Natural killer cell (primary cell): ENCODE results near the gene PHYH. TPM values are rescaled to one million over a fixed set of nuclear protein-coding genes. Genes with fewer than 3 reads are reported as not detected.
A peak's percentile ranks its signal among the peaks of the same experiment; 100 is the strongest.

Experiments
- ATAC-seq, 3 donors: fragments of 150-1000 bp in 2 of 3; fragments of 200-7000 bp in 1 of 3; cut with Tn5 transposase; 1 replicate in 1 of 3; 2 replicates in 2 of 3; pipeline ENCODE4 v1.10.0; 2021; ENCODE audit warnings: mild to moderate bottlenecking in 2 of 3, moderate library complexity in 2 of 3
- DNase-seq, 2 donors: peaks; one replicate each; pipeline versions ENCODE4 v3.0.0 to v3.0.0-alpha.2; 2013 to 2021; ENCODE audit warnings: mixed read lengths in 1 of 2
- H3K27ac ChIP-seq: one replicate; pipeline ENCODE4 v1.5.1; 2013; ENCODE audit warnings: mild to moderate bottlenecking, low read length
- H3K27me3 ChIP-seq: one replicate; pipeline ENCODE4 v1.6.1; 2013; ENCODE audit warnings: low read length; ENCODE audit not compliant: control insufficient read depth, insufficient read depth
- H3K36me3 ChIP-seq: one replicate; pipeline ENCODE4 v1.6.1; 2013; ENCODE audit warnings: low read length; ENCODE audit not compliant: control insufficient read depth, insufficient read depth
- H3K4me1 ChIP-seq: one replicate; pipeline ENCODE4 v1.6.1; 2013; ENCODE audit warnings: low read length; ENCODE audit not compliant: control insufficient read depth, insufficient read depth
- H3K4me3 ChIP-seq: one replicate; pipeline ENCODE4 v1.5.1; 2013; ENCODE audit warnings: low read length
- H3K9me3 ChIP-seq: one replicate; pipeline ENCODE4 v1.6.1; 2013; ENCODE audit warnings: low read length; ENCODE audit not compliant: control insufficient read depth, insufficient read depth
- H3K27ac Mint-ChIP-seq, 2 donors: one replicate each; pipeline ENCODE4 v1.8.0; 2022; ENCODE audit warnings: mild to moderate bottlenecking in 2 of 2, mixed read lengths in 2 of 2, moderate library complexity in 1 of 2
- H3K27me3 Mint-ChIP-seq, 2 donors: one replicate each; pipeline ENCODE4 v1.8.0; 2022; ENCODE audit warnings: low read depth in 2 of 2, mixed read lengths in 2 of 2
- H3K36me3 Mint-ChIP-seq: one replicate; pipeline ENCODE4 v1.8.0; 2022; ENCODE audit warnings: mixed read lengths
- H3K4me1 Mint-ChIP-seq, 2 donors: one replicate each; pipeline ENCODE4 v1.8.0; 2022; ENCODE audit warnings: mixed read lengths in 2 of 2
- H3K4me3 Mint-ChIP-seq: one replicate; pipeline ENCODE4 v1.8.0; 2022; ENCODE audit warnings: mild to moderate bottlenecking, moderate library complexity, mixed read lengths
- H3K9me3 Mint-ChIP-seq, 2 donors: one replicate each; pipeline ENCODE4 v1.8.0; 2022; ENCODE audit warnings: mixed read lengths in 2 of 2
- WGBS: methylation state at CpG from one replicate; pipeline ENCODE4 v1.1.7; 2013; ENCODE audit warnings: missing lambda C conversion rate; ENCODE audit not compliant: insufficient coverage; 5-methylcytosine and 5-hydroxymethylcytosine counted together
- intact Hi-C: fragments of 100-400 bp; cut with micrococcal nuclease; formaldehyde crosslinking; loops from one replicate; pipeline ENCODE4 v1.14.2; 2022
- total RNA-seq, 4 donors: library from RNA; stranded (reverse); fragments of 120-200 nt in 1 of 4; gene quantifications; one replicate each; pipeline versions ENCODE4 v1.2.3 to v1.2.4, GENCODE V29; 2013 to 2022
- TF ChIP-seq, protein P1 (sequence below): fragments of 200-600 bp; IDR thresholded peaks from one replicate; pipeline ENCODE4 v1.8.0; 2022; ENCODE audit warnings: antibody characterized with exemption

Gene PHYH
- total RNA-seq, 3 donors from 2014 or later (not counting 1 experiment from before 2014, with no cell fraction given) = 6.9 to 7.3 (median 7.2) TPM

GRCh38 chr10:13309792-13310191 lies 9.9 kb upstream of the PHYH start:
- Mint-ChIP-seq H3K9me3 (no peaks in the 10 kb centered on the region), H3K36me3 (no peaks in the 10 kb centered on the region), H3K27ac (no peak overlapping the region), H3K4me1 (no peaks in the 10 kb centered on the region), H3K27me3 (no peaks in the 10 kb centered on the region), H3K4me3 (no peak overlapping the region)
- TF ChIP-seq, protein P1, sequence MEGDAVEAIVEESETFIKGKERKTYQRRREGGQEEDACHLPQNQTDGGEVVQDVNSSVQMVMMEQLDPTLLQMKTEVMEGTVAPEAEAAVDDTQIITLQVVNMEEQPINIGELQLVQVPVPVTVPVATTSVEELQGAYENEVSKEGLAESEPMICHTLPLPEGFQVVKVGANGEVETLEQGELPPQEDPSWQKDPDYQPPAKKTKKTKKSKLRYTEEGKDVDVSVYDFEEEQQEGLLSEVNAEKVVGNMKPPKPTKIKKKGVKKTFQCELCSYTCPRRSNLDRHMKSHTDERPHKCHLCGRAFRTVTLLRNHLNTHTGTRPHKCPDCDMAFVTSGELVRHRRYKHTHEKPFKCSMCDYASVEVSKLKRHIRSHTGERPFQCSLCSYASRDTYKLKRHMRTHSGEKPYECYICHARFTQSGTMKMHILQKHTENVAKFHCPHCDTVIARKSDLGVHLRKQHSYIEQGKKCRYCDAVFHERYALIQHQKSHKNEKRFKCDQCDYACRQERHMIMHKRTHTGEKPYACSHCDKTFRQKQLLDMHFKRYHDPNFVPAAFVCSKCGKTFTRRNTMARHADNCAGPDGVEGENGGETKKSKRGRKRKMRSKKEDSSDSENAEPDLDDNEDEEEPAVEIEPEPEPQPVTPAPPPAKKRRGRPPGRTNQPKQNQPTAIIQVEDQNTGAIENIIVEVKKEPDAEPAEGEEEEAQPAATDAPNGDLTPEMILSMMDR = no peak
- Histone ChIP-seq H3K36me3 (no peaks in the 10 kb centered on the region), H3K27me3 (no peaks in the 10 kb centered on the region), H3K4me1 (no peaks in the 10 kb centered on the region), H3K27ac (no peak overlapping the region), H3K4me3 (no peak overlapping the region), H3K9me3 (no peaks in the 10 kb centered on the region)
- ATAC-seq (no peak), DNase-seq (no peak)
- WGBS = 96% methylated on average over 2 of the region's 2 CpGs
- intact Hi-C loops = no loop called here

DNA sequence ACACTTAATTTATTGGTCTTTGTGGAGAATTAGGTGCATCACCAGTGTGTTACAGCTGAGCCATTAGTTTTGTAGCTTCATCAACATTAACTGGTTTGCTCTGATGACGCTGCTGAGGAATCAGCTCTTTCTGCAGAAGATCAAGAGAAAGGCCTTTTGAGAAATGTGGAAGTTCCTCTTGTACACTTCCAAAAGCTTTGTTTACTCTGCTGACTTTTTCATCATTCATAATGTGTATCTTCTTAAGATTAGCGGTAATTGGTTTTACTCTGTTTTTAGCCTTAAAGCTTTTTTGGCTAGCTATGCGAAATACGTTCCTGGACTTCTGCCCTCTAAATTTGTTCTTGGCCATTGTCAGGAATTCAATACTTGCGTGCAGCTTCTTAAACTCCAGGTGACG lies 8.2 kb upstream of the PHYH start:
- Histone ChIP-seq H3K36me3 (no peaks in the 10 kb centered on the region), H3K27ac (no peak overlapping the region), H3K4me3 (no peak overlapping the region), H3K4me1 (no peaks in the 10 kb centered on the region), H3K27me3 (no peaks in the 10 kb centered on the region), H3K9me3 (no peaks in the 10 kb centered on the region)
- ATAC-seq (no peak), DNase-seq (no peak)
- no peak overlapping the region for H3K27ac Mint-ChIP-seq
- no peaks in the 10 kb centered on the region for H3K36me3 Mint-ChIP-seq
- TF ChIP-seq, protein P1 = no peak
- 97% methylated on average over 6 of the region's 6 CpGs for WGBS
- H3K4me3 Mint-ChIP-seq = no peak overlapping the region
- intact Hi-C loops = no loop called here
- no peaks in the 10 kb centered on the region for H3K27me3 Mint-ChIP-seq
- no peaks in the 10 kb centered on the region for H3K9me3 Mint-ChIP-seq
- H3K4me1 Mint-ChIP-seq = no peaks in the 10 kb centered on the region

DNA sequence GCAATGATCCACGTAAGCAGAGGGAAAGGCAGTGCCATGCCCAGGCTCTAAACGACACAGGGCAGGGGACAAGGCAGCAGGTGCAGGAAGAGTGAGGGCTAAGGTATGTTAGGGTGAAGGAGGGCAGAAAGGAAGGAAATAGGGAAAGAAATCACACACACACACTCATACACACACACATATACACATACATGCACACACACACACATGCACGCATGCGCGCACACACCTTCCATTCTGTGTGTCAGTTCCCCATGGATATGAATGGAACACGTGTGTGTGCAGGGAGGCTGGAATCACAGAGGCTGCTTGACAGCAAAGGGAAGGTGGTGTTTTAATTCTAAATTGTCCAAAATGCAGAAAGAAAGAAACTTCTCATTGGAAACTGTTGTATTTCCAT lies 6.2 kb upstream of the PHYH start:
- Mint-ChIP-seq H3K4me3 (no peak overlapping the region), H3K27me3 (no peaks in the 10 kb centered on the region), H3K4me1 (peaks cover 14% of the 10 kb centered on the region in 2 donors), H3K9me3 (no peaks in the 10 kb centered on the region), H3K36me3 (no peaks in the 10 kb centered on the region), H3K27ac (no peak overlapping the region)
- H3K27me3 ChIP-seq = no peaks in the 10 kb centered on the region
- intact Hi-C loops = no loop called here
- peaks cover 10% of the 10 kb centered on the region for H3K4me1 ChIP-seq
- no peak for DNase-seq
- no peaks in the 10 kb centered on the region for H3K9me3 ChIP-seq
- WGBS = 97% methylated on average over 6 of the region's 6 CpGs
- H3K4me3 ChIP-seq = no peak overlapping the region
- no peaks in the 10 kb centered on the region for H3K36me3 ChIP-seq
- TF ChIP-seq, protein P1 = no peak
- ATAC-seq = no peak
- no peak overlapping the region for H3K27ac ChIP-seq

GRCh38 chr10:13302821-13303555 lies 3.1 kb upstream of the PHYH start:
- Mint-ChIP-seq H3K4me1 (peaks cover 19 to 28% of the 10 kb centered on the region in 2 donors), H3K27me3 (no peaks in the 10 kb centered on the region), H3K9me3 (no peaks in the 10 kb centered on the region), H3K27ac (peak overlapping the region; percentile 98 to 99), H3K36me3 (no peaks in the 10 kb centered on the region), H3K4me3 (peak overlapping the region; percentile 91)
- DNase-seq (peak in 1 of 2 donors; percentile 27), ATAC-seq (no peak)
- Histone ChIP-seq H3K9me3 (no peaks in the 10 kb centered on the region), H3K4me1 (peaks cover 28% of the 10 kb centered on the region), H3K27ac (no peak overlapping the region), H3K4me3 (no peak overlapping the region), H3K27me3 (no peaks in the 10 kb centered on the region), H3K36me3 (no peaks in the 10 kb centered on the region)
- TF ChIP-seq, protein P1 = no peak
- intact Hi-C loops = loop anchor here (1.0 to 5.0 kb wide), 4 partner anchors 32 to 204 kb away; partner anchors contain the start of genes MCM10 and SEPHS1
- 82% methylated on average over 20 of the region's 23 CpGs for WGBS
